ENCODE measurements around the gene PTH2. TPM values are rescaled to one million over a fixed set of nuclear protein-coding genes. Genes with fewer than 3 reads are reported as not detected.
A peak's percentile ranks its signal among the peaks of the same experiment; 100 is the strongest.

Gene PTH2
- total and polyA plus RNA-seq, 2 donors (not counting 1 experiment from before 2014, with no cell fraction given), result not detected

DNA sequence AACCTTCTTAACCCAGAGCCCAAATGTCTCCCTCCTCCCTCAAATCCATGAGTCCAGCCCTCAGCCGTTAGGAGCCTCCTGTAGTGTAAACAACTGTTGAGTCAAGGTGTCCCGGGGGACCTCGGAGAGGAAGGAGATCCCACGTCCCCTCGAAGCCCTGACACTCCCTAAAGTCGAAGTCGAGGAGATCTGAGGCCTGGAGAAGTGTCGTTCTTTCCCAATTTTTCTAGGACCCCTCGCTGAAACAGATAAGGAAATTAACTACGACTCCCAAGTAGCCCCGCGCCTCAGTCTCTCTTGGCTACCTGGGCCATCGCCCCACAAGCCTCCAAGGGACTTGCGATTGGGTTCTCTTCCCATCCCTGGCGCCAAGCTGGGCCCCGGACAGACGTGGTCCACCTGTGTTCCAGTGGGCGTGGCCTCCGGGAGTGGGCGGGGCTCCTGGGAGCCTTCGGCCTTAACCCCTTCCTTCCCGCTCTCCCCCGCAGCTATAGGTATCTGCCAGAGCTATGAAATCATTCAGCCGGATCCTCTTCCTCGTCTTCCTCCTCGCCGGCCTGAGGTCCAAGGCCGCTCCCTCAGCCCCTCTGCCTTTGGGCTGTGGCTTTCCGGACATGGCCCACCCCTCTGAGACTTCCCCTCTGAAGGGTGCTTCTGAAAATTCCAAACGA is 2.8 kb upstream of the PTH2 start:
- Histone ChIP-seq H3K9me3 (ENCODE audit: control insufficient read depth, insufficient read depth, low read depth, low read length) (no peaks in the 10 kb centered on the region), H4K20me1 (ENCODE audit: control insufficient read depth, extremely low read depth, insufficient read depth, low read length) (no peaks in the 10 kb centered on the region), H3K4me2 (ENCODE audit: extremely low read depth, insufficient read depth, low read length) (no peak overlapping the region), H3K36me3 (ENCODE audit: control insufficient read depth, insufficient read depth, low read length) (no peaks in the 10 kb centered on the region), H3K79me2 (ENCODE audit: control insufficient read depth, insufficient read depth, low read length) (no peaks in the 10 kb centered on the region), H2AFZ (ENCODE audit: low read length) (no peak overlapping the region), H3K27ac (ENCODE audit: insufficient read depth, low read length) (no peak overlapping the region), H3K9ac (ENCODE audit: insufficient read depth, low read length) (no peak overlapping the region), H3K27me3 (ENCODE audit: control insufficient read depth, insufficient read depth, low read length) (peaks cover 82% of the 10 kb centered on the region), H3K4me1 (ENCODE audit: control insufficient read depth, extremely low read depth, insufficient read depth, low read length) (no peaks in the 10 kb centered on the region), H3K4me3 (replicated peaks in 1 of 4; ENCODE audit: control extremely low read depth in 1 of 4, insufficient read depth in 1 of 4, low read depth in 3 of 4, low read length in 4 of 4) (no peak overlapping the region)
- TF ChIP-seq EZH2 (IDR thresholded peaks at IDR 0.05; ENCODE audit: low read length, missing control alignments) (no peak), CTCF (conservative IDR thresholded peaks at IDR 0.05 in 1 of 2, IDR thresholded peaks at IDR 0.05 in 1 of 2; ENCODE audit: low read depth in 1 of 2, low read length in 2 of 2) (no peak)
- no peak for DNase-seq (ENCODE audit: low read depth in 2 of 2)

DNA sequence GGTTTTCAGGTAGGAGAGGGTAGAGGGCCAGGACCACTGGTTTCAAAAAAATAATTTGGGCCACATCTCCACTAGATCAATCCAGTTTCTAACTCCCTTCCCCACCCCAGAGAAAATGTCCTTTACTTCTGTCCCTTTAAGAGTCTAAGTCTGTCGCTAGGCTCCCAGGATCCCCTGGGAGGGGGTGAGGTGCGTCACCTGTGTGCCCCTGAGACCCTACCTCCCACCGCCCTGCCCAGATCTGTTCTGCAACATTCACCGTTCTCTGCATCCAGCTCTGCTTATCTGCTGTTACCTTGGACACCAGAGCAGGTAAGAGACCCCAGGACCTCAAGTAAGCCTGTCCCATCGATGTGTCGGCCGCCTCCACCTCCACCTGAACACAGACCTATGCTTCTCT is 1.9 kb upstream of the PTH2 start, which contains the start of gene GFY:
Gene GFY, plus strand, starts transcription at position 211 of the 400 bp plus-strand sequence. CDS start 1,043 bp downstream, outside the sequence.
- Histone ChIP-seq H3K27ac (ENCODE audit: insufficient read depth, low read length) (no peak within 1 kb of the TSS), H3K4me3 (replicated peaks in 1 of 4; ENCODE audit: control extremely low read depth in 1 of 4, insufficient read depth in 1 of 4, low read depth in 3 of 4, low read length in 4 of 4) (no peak within 1 kb of the TSS), H2AFZ (ENCODE audit: low read length) (no peak within 1 kb of the TSS), H3K27me3 (ENCODE audit: control insufficient read depth, insufficient read depth, low read length) (peaks cover 83% of the 10 kb centered on the region), H3K9me3 (ENCODE audit: control insufficient read depth, insufficient read depth, low read depth, low read length) (no peaks in the 10 kb centered on the region), H3K36me3 (ENCODE audit: control insufficient read depth, insufficient read depth, low read length) (no peaks in the 10 kb centered on the region), H3K79me2 (ENCODE audit: control insufficient read depth, insufficient read depth, low read length) (no peaks in the 10 kb centered on the region), H3K4me1 (ENCODE audit: control insufficient read depth, extremely low read depth, insufficient read depth, low read length) (no peaks in the 10 kb centered on the region), H3K4me2 (ENCODE audit: extremely low read depth, insufficient read depth, low read length) (no peak within 1 kb of the TSS), H3K9ac (ENCODE audit: insufficient read depth, low read length) (no peak within 1 kb of the TSS), H4K20me1 (ENCODE audit: control insufficient read depth, extremely low read depth, insufficient read depth, low read length) (no peaks in the 10 kb centered on the region)
- TF ChIP-seq EZH2 (IDR thresholded peaks at IDR 0.05; ENCODE audit: low read length, missing control alignments), result peak; percentile 8
- TF ChIP-seq CTCF (conservative IDR thresholded peaks at IDR 0.05 in 1 of 2, IDR thresholded peaks at IDR 0.05 in 1 of 2; ENCODE audit: low read depth in 1 of 2, low read length in 2 of 2), result no peak
- DNase-seq (ENCODE audit: low read depth in 2 of 2), result no peak

DNA sequence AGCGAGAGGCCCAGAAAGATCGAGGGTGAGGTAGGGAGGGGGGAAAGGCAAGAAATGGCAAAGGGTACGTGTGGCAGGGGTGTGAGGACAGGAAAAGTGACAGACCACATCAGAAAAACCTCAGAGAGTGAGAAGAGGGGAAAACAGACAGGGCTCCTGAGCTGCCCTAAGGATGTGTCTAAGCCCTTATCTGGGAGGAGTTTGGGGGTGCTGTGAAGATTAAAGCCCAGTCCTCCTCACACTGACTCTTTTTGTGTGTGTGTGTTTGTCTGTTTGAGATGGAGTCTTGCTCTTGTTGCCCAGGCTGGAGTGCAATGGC is 703 bp upstream of the PTH2 start:
- Histone ChIP-seq H3K36me3 (ENCODE audit: control insufficient read depth, insufficient read depth, low read length) (no peaks in the 10 kb centered on the region), H4K20me1 (ENCODE audit: control insufficient read depth, extremely low read depth, insufficient read depth, low read length) (no peaks in the 10 kb centered on the region), H3K27me3 (ENCODE audit: control insufficient read depth, insufficient read depth, low read length) (peaks cover 83% of the 10 kb centered on the region), H3K4me1 (ENCODE audit: control insufficient read depth, extremely low read depth, insufficient read depth, low read length) (no peaks in the 10 kb centered on the region), H3K27ac (ENCODE audit: insufficient read depth, low read length) (no peak overlapping the region), H3K9me3 (ENCODE audit: control insufficient read depth, insufficient read depth, low read depth, low read length) (no peaks in the 10 kb centered on the region), H3K9ac (ENCODE audit: insufficient read depth, low read length) (no peak overlapping the region), H3K79me2 (ENCODE audit: control insufficient read depth, insufficient read depth, low read length) (no peaks in the 10 kb centered on the region), H3K4me3 (replicated peaks in 1 of 4; ENCODE audit: control extremely low read depth in 1 of 4, insufficient read depth in 1 of 4, low read depth in 3 of 4, low read length in 4 of 4) (no peak overlapping the region), H3K4me2 (ENCODE audit: extremely low read depth, insufficient read depth, low read length) (no peak overlapping the region), H2AFZ (ENCODE audit: low read length) (no peak overlapping the region)
- DNase-seq (ENCODE audit: low read depth in 2 of 2), result no peak
- no peak for TF ChIP-seq EZH2 (IDR thresholded peaks at IDR 0.05; ENCODE audit: low read length, missing control alignments)
- TF ChIP-seq CTCF (conservative IDR thresholded peaks at IDR 0.05 in 1 of 2, IDR thresholded peaks at IDR 0.05 in 1 of 2; ENCODE audit: low read depth in 1 of 2, low read length in 2 of 2), result no peak
